ENCODE data around the gene C19orf47.

C19orf47 gene

GRCh38 chr19:40383668-40384248, 35.6 kb upstream of the C19orf47 start:
- TF ChIP-seq, protein P1, sequence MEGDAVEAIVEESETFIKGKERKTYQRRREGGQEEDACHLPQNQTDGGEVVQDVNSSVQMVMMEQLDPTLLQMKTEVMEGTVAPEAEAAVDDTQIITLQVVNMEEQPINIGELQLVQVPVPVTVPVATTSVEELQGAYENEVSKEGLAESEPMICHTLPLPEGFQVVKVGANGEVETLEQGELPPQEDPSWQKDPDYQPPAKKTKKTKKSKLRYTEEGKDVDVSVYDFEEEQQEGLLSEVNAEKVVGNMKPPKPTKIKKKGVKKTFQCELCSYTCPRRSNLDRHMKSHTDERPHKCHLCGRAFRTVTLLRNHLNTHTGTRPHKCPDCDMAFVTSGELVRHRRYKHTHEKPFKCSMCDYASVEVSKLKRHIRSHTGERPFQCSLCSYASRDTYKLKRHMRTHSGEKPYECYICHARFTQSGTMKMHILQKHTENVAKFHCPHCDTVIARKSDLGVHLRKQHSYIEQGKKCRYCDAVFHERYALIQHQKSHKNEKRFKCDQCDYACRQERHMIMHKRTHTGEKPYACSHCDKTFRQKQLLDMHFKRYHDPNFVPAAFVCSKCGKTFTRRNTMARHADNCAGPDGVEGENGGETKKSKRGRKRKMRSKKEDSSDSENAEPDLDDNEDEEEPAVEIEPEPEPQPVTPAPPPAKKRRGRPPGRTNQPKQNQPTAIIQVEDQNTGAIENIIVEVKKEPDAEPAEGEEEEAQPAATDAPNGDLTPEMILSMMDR (IDR thresholded peaks at IDR 0.05; ENCODE audit: insufficient read depth, low read depth, low read length, missing control alignments): no peak
- no peak for DNase-seq (ENCODE audit: low read depth)
- H3K4me3 ChIP-seq (ENCODE audit: low read length): no peak overlapping the region

GRCh38 chr19:40381321-40381720, 33.1 kb upstream of the C19orf47 start:
- TF ChIP-seq, protein P1 (IDR thresholded peaks at IDR 0.05; ENCODE audit: insufficient read depth, low read depth, low read length, missing control alignments): no peak
- no peak for DNase-seq (ENCODE audit: low read depth)
- H3K4me3 ChIP-seq (ENCODE audit: low read length): no peak overlapping the region

DNA sequence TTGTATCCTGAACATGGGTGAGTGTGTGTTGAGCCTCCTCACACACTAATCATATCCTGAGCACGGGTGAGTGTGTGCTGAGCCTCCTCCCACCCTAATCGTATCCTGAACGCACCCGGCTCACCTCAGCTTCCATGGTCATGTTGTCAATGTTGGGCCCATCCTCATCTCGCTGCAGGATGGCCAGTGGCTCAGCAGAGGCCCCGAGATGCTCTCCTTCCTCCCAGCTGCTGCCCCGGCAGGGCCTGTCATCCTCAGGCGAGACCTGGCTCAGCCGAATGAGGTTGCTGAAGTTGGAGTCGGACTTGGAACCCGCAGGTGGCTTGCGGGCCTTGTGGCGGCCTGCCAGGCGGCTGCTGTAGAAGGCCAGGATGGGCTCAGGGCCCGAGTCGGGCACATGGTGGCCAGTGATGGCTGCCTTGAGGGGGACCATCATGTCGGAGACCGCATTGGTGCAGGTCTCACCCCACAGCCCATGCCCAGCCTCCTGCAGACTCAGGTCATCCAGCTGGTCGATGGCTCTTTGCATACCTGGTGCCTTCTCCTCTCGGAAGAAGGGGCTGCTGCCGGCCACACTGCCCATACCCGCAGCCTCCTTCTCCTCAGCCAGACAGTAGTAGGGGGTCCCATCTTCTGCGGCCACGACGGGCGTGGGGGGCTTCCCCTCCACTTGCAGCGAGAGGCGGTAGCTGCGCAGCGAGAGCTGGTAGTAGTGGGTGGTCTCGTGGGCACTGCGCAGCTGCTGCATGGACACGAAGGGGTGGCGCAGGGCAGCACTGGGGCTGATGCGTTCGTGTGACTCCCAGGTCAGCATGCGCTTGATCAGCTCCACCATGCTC, 32.2 kb upstream of the C19orf47 start:
- no peak overlapping the region for H3K4me3 ChIP-seq (ENCODE audit: low read length)
- TF ChIP-seq, protein P1 (IDR thresholded peaks at IDR 0.05; ENCODE audit: insufficient read depth, low read depth, low read length, missing control alignments): no peak
- no peak for DNase-seq (ENCODE audit: low read depth)

- no peak for DNase-seq (ENCODE audit: low read depth)
- no peak overlapping the region for H3K4me3 ChIP-seq (ENCODE audit: low read length)
Observed at GRCh38 chr19:40379446-40380198, 31.4 kb upstream of the C19orf47 start.

DNA sequence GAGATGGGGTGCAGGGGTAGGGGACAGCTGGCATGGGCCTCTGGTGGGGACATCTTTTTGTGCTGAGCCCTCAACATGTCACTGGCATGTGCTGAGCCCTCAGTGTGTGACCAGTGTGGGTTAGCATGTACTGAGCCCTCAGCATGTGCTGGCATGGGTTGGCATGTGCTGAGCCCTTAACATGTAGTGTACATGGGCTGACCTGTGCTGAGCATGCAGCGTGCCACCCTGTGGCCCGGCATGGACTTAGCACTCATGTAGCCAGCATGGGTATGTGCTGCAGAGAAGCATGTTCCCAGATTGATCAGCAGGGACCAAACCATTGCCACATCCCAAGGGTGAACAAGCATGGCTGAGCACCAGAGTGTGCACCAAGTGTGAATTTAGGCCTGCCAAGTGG, 30.3 kb upstream of the C19orf47 start:
- TF ChIP-seq, protein P1 (IDR thresholded peaks at IDR 0.05; ENCODE audit: insufficient read depth, low read depth, low read length, missing control alignments): peak; percentile 10
- no peak overlapping the region for H3K4me3 ChIP-seq (ENCODE audit: low read length)
- peak; percentile 10 for DNase-seq (ENCODE audit: low read depth)

More at GRCh38 chr19:40379446-40380198, 31.4 kb upstream of the C19orf47 start:
- TF ChIP-seq, protein P1 (IDR thresholded peaks at IDR 0.05; ENCODE audit: insufficient read depth, low read depth, low read length, missing control alignments): no peak

DNA sequence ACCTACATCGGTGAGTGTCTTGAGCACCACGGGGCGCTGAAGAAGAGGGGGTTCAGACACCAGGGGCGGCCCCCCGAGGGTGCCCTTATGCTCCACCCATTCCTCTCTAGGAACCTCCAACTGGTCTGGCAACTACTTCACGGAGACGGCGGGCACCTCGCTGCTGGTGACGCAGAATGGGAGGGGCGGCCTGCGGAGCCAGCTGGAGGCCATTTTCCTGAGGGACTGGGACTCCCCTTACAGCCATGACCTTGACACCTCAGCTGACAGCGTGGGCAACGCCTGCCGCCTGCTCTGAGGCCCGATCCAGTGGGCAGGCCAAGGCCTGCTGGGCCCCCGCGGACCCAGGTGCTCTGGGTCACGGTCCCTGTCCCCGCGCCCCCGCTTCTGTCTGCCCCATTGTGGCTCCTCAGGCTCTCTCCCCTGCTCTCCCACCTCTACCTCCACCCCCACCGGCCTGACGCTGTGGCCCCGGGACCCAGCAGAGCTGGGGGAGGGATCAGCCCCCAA, 29.7 kb upstream of the C19orf47 start:
- H3K4me3 ChIP-seq (ENCODE audit: low read length): no peak overlapping the region
- TF ChIP-seq, protein P1 (IDR thresholded peaks at IDR 0.05; ENCODE audit: insufficient read depth, low read depth, low read length, missing control alignments): no peak
- no peak for DNase-seq (ENCODE audit: low read depth)
